ENCODE results near the gene NPAS4.
"Not testable (repeated sequence)": the region's sequence is repeated elsewhere in the genome, so short reads cannot be mapped to it uniquely, and the experiment has no call there.

The NPAS4 gene

DNA sequence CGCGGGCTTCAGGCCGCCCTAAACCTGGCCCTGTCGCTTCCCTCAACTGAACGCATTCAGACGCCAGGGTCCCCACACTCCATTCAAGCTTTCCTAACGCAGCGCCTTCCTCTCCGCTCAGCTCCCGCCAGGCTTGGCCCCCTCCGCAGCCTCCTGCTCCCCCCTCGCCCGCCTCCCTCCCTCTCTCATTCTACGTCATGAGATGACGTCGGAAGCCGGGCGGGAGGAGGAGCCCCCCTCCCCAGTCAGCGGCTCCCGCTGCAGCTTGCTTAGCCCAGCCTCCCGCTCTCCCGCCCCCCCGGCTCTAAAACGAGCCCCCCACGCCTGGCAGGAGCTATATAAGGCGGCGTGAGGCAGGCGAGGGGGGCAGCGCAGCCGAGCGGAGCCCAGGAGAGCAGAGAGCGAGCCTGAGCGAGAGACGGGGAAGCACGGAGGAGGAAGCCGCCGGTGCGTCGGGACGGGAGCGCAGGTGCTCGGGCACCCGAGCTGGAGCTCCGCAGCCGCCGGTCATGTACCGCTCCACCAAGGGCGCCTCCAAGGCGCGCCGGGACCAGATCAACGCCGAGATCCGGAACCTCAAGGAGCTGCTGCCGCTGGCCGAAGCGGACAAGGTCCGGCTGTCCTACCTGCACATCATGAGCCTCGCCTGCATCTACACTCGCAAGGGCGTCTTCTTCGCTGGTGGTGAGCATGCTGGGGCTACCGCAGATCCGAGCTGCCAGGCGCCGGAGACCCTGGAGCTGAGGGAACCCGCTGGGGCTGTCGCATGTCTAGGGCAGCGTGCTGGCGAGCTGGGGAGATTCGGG is at the start of gene NPAS4:
TSS of gene NPAS4 (plus strand) at position 365 of the 806 bp plus-strand sequence. CDS start at position 510, 145 bp downstream.
- H3K4me2 ChIP-seq (ENCODE audit: insufficient read depth, low read length), result no peak within 1 kb of the TSS
- TF ChIP-seq CTCF (IDR thresholded peaks at IDR 0.05; ENCODE audit: borderline replicate concordance, extremely low read depth, low read length, poor library complexity, severe bottlenecking) (no peak), EZH2 (IDR thresholded peaks at IDR 0.05; ENCODE audit: borderline replicate concordance, low read depth, low read length, severe bottlenecking) (no peak)
- H4K20me1 ChIP-seq (ENCODE audit: insufficient read depth, low read length), result peaks cover 41% of the 10 kb centered on the region
- H3K27me3 ChIP-seq (ENCODE audit: insufficient read depth, low read length, poor library complexity), result no peaks in the 10 kb centered on the region
- no peaks in the 10 kb centered on the region for H3K36me3 ChIP-seq (ENCODE audit: insufficient read depth, low read length)
- H3K79me2 ChIP-seq (ENCODE audit: insufficient read depth, low read length), result no peaks in the 10 kb centered on the region
- DNase-seq, result no peak
- no peak within 1 kb of the TSS for H3K27ac ChIP-seq (ENCODE audit: low read length)
- no peaks in the 10 kb centered on the region for H3K9me3 ChIP-seq (ENCODE audit: insufficient read depth, low read length, severe bottlenecking)
- no peak within 1 kb of the TSS for H3K9ac ChIP-seq (ENCODE audit: low read depth, low read length)
- no peak within 1 kb of the TSS for H3K4me3 ChIP-seq (ENCODE audit: low read depth in 1 of 2, low read length in 2 of 2)
- no peak for ATAC-seq (ENCODE audit: insufficient read depth, low read depth)
- no peaks in the 10 kb centered on the region for H3K4me1 ChIP-seq (ENCODE audit: insufficient read depth, low read length)
- no peak within 1 kb of the TSS for H2AFZ ChIP-seq (ENCODE audit: low read depth, low read length)

DNA sequence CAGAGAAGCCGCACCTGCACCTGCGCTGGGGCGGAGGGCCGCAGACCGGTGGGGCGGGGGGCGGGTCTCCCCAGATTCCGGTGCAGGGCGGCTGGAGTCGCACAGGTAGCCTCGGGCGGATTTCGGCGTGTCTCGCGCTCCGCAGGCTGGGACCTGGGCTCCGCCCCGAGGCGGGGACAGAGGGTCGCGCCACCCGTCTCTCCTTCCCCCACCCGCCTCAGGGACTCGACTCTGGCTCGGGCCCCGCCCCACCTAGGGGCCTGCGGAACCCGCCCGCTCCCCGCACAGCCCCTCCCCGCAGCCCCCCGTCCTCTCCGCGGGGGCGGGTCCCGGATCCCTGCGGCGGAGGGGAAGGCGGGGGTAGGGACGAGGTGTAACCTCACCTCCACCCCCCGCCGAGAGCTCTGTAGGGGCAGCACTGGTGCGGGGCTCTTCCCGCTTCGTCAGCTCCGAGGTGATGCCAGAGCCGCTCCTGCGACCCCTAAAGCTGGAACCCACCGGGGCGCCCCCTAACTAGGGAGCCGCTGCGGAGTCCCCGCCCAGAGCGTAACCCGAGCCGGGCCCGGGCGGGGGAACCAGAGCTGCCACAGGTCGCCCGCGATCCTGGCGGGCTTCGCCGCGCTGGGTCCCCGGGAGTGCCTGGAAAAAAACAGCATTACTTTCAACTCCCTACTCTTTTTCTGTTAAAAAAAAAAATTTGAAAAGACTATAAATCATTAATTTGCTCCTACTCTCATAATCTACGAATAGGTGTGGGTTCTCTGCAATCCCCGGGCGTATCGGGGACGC is 49.0 kb upstream of the NPAS4 start, which contains the start of gene SLC29A2:
TSS of gene SLC29A2 (minus strand) at position 134 of the 789 bp plus-strand sequence. CDS start 169 bp downstream, outside the sequence.
- Histone ChIP-seq H3K4me3 (ENCODE audit: low read depth in 1 of 2, low read length in 2 of 2) (peak within 1 kb of the TSS; percentile 46 to 64; a peak in 3 of 4 replicates), H3K9ac (ENCODE audit: low read depth, low read length) (peak within 1 kb of the TSS; percentile 63)

DNA sequence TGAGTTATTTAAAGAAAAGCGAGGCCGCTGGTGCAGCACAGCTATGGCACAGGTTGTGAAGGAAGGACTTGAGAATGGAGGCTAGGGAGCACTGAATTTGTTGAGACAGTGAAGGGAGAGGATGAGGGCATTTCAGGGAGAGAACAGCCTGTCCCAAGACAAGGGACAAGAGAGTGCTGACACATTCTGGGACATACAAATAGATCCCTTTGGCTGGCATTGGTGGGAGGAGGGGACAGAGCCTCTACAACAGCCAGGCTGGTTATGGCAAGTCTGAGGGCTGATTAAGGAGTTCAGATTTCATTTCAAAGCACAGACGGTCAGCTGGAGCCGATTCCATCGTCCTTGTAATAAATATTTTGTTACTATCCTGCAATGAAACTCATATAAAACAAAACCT is 47.6 kb upstream of the NPAS4 start:
- no peak for ATAC-seq (ENCODE audit: insufficient read depth, low read depth)
- Histone ChIP-seq H3K9me3 (ENCODE audit: insufficient read depth, low read length, severe bottlenecking) (no peaks in the 10 kb centered on the region), H3K9ac (ENCODE audit: low read depth, low read length) (no peak overlapping the region), H3K36me3 (ENCODE audit: insufficient read depth, low read length) (no peaks in the 10 kb centered on the region), H3K4me2 (ENCODE audit: insufficient read depth, low read length) (peak overlapping the region; percentile 80; the same call in 1 of the 2 replicates), H4K20me1 (ENCODE audit: insufficient read depth, low read length) (peaks cover 6% of the 10 kb centered on the region; the same call in 1 of the 2 replicates), H2AFZ (ENCODE audit: low read depth, low read length) (peak overlapping the region; percentile 36), H3K27me3 (ENCODE audit: insufficient read depth, low read length, poor library complexity) (no peaks in the 10 kb centered on the region), H3K27ac (ENCODE audit: low read length) (peak overlapping the region; percentile 22; the same call in 1 of the 2 replicates), H3K4me3 (ENCODE audit: low read depth in 1 of 2, low read length in 2 of 2) (no peak overlapping the region), H3K4me1 (ENCODE audit: insufficient read depth, low read length) (peaks cover 27% of the 10 kb centered on the region), H3K79me2 (ENCODE audit: insufficient read depth, low read length) (no peaks in the 10 kb centered on the region)
- TF ChIP-seq EZH2 (IDR thresholded peaks at IDR 0.05; ENCODE audit: borderline replicate concordance, low read depth, low read length, severe bottlenecking) (no peak), CTCF (IDR thresholded peaks at IDR 0.05; ENCODE audit: borderline replicate concordance, extremely low read depth, low read length, poor library complexity, severe bottlenecking) (no peak)
- DNase-seq, result no peak

More for the DNA sequence above, 49.0 kb upstream of the NPAS4 start, which contains the start of gene SLC29A2:
- DNase-seq, result peak; percentile 85
- peak; percentile 83 for ATAC-seq (ENCODE audit: insufficient read depth, low read depth)
- no peaks in the 10 kb centered on the region for H3K9me3 ChIP-seq (ENCODE audit: insufficient read depth, low read length, severe bottlenecking)
- no peaks in the 10 kb centered on the region for H3K36me3 ChIP-seq (ENCODE audit: insufficient read depth, low read length)
- peak within 1 kb of the TSS; percentile 72 for H2AFZ ChIP-seq (ENCODE audit: low read depth, low read length)
- peaks cover 27% of the 10 kb centered on the region for H3K4me1 ChIP-seq (ENCODE audit: insufficient read depth, low read length)
- peaks cover 7% of the 10 kb centered on the region; the same call in 1 of the 2 replicates for H4K20me1 ChIP-seq (ENCODE audit: insufficient read depth, low read length)
- no peaks in the 10 kb centered on the region for H3K27me3 ChIP-seq (ENCODE audit: insufficient read depth, low read length, poor library complexity)
- TF ChIP-seq EZH2 (IDR thresholded peaks at IDR 0.05; ENCODE audit: borderline replicate concordance, low read depth, low read length, severe bottlenecking), result no peak
- no peak for TF ChIP-seq CTCF (IDR thresholded peaks at IDR 0.05; ENCODE audit: borderline replicate concordance, extremely low read depth, low read length, poor library complexity, severe bottlenecking)
- peak within 1 kb of the TSS; percentile 80 for H3K4me2 ChIP-seq (ENCODE audit: insufficient read depth, low read length)
- peak within 1 kb of the TSS; percentile 68 for H3K27ac ChIP-seq (ENCODE audit: low read length)
- no peaks in the 10 kb centered on the region for H3K79me2 ChIP-seq (ENCODE audit: insufficient read depth, low read length)

- not testable (repeated sequence) for H3K27me3 ChIP-seq (ENCODE audit: insufficient read depth, low read length, poor library complexity); H3K4me3 ChIP-seq (ENCODE audit: low read depth in 1 of 2, low read length in 2 of 2); H3K9me3 ChIP-seq (ENCODE audit: insufficient read depth, low read length, severe bottlenecking); H3K79me2 ChIP-seq (ENCODE audit: insufficient read depth, low read length); H3K9ac ChIP-seq (ENCODE audit: low read depth, low read length); H3K4me2 ChIP-seq (ENCODE audit: insufficient read depth, low read length); ATAC-seq (ENCODE audit: insufficient read depth, low read depth); H3K36me3 ChIP-seq (ENCODE audit: insufficient read depth, low read length); H3K27ac ChIP-seq (ENCODE audit: low read length); DNase-seq; H4K20me1 ChIP-seq (ENCODE audit: insufficient read depth, low read length); H2AFZ ChIP-seq (ENCODE audit: low read depth, low read length)
- peaks cover 27% of the 10 kb centered on the region for H3K4me1 ChIP-seq (ENCODE audit: insufficient read depth, low read length)
Measured at GRCh38 chr11:66373690-66374287, 47.0 kb upstream of the NPAS4 start.

GRCh38 chr11:66380264-66380663 is 40.6 kb upstream of the NPAS4 start:
- H3K36me3 ChIP-seq (ENCODE audit: insufficient read depth, low read length); H3K27ac ChIP-seq (ENCODE audit: low read length); H3K27me3 ChIP-seq (ENCODE audit: insufficient read depth, low read length, poor library complexity); H3K9me3 ChIP-seq (ENCODE audit: insufficient read depth, low read length, severe bottlenecking); H3K4me2 ChIP-seq (ENCODE audit: insufficient read depth, low read length); H3K79me2 ChIP-seq (ENCODE audit: insufficient read depth, low read length); H2AFZ ChIP-seq (ENCODE audit: low read depth, low read length); H3K9ac ChIP-seq (ENCODE audit: low read depth, low read length); ATAC-seq (ENCODE audit: insufficient read depth, low read depth); H3K4me1 ChIP-seq (ENCODE audit: insufficient read depth, low read length); DNase-seq; H3K4me3 ChIP-seq (ENCODE audit: low read depth in 1 of 2, low read length in 2 of 2); H4K20me1 ChIP-seq (ENCODE audit: insufficient read depth, low read length): not testable (repeated sequence)
